Loucy (cell line): Measurements from ENCODE around the gene IQSEC1.

Source experiments
- H2AFZ ChIP-seq: fragments of 200-600 bp; sonication (generic); 2 replicates; pipeline ENCODE4 v1.6.0; 2016; ENCODE audit warnings: antibody characterized with exemption, mild to moderate bottlenecking, low read length, moderate library complexity
- H3F3A ChIP-seq: fragments of 200-600 bp; 2 replicates; pipeline ENCODE4 v1.6.0; 2016; ENCODE audit warnings: antibody characterized with exemption, low read depth, mild to moderate bottlenecking
- H3K27me3 ChIP-seq: fragments of 200-600 bp; sonication (generic); 2 replicates; pipeline ENCODE4 v1.6.1; 2014; ENCODE audit warnings: low read length, mild to moderate bottlenecking; ENCODE audit not compliant: insufficient read depth, poor library complexity, severe bottlenecking
- H3K36me3 ChIP-seq: fragments of 200-600 bp; sonication (generic); 2 replicates; pipeline ENCODE4 v1.6.1; 2016; ENCODE audit warnings: low read length; ENCODE audit not compliant: insufficient read depth
- H3K4me1 ChIP-seq: fragments of 200-600 bp; sonication (generic); 2 replicates; pipeline ENCODE4 v1.5.1; 2014; ENCODE audit warnings: low read length, mild to moderate bottlenecking; ENCODE audit not compliant: insufficient read depth, poor library complexity, severe bottlenecking
- H3K4me2 ChIP-seq: fragments of 200-600 bp; sonication (generic); 2 replicates; pipeline ENCODE4 v1.6.0; 2014; ENCODE audit warnings: antibody characterized with exemption, low read length, low read depth, mild to moderate bottlenecking; ENCODE audit not compliant: poor library complexity, severe bottlenecking
- H3K4me3 ChIP-seq: fragments of 200-600 bp; sonication (generic); 2 replicates; pipeline ENCODE4 v1.5.1; 2014; ENCODE audit warnings: low read length, mild to moderate bottlenecking, mixed read lengths; ENCODE audit not compliant: poor library complexity, severe bottlenecking
- H3K79me2 ChIP-seq: fragments of 200-600 bp; sonication (generic); 2 replicates; pipeline ENCODE4 v1.6.1; 2014; ENCODE audit warnings: low read length; ENCODE audit not compliant: insufficient read depth
- H3K9ac ChIP-seq: fragments of 200-600 bp; sonication (generic); 2 replicates; pipeline ENCODE4 v1.6.0; 2014; ENCODE audit warnings: mild to moderate bottlenecking, low read depth, low read length, moderate library complexity; ENCODE audit not compliant: poor library complexity, severe bottlenecking
- H3K9me2 ChIP-seq: fragments of 200-600 bp; sonication (generic); replicated peaks from 2 replicates; pipeline ENCODE4 v1.6.1; 2016; ENCODE audit warnings: low read depth, low read length, mixed read lengths
- H3K9me3 ChIP-seq: fragments of 200-600 bp; sonication (generic); 2 replicates; pipeline ENCODE4 v1.6.1; 2014; ENCODE audit warnings: mild to moderate bottlenecking, antibody characterized with exemption, low read length, low read depth; ENCODE audit not compliant: insufficient read depth
- H4K20me1 ChIP-seq: fragments of 200-600 bp; sonication (generic); 2 replicates; pipeline ENCODE4 v1.6.0; 2014; ENCODE audit warnings: antibody characterized with exemption, low read length, mild to moderate bottlenecking; ENCODE audit not compliant: insufficient read depth, poor library complexity, severe bottlenecking
- EZH2phosphoT487 ChIP-seq: fragments of 200-600 bp; IDR thresholded peaks from 2 replicates; pipeline ENCODE4 v1.6.1; 2018; ENCODE audit warnings: antibody characterized with exemption, mild to moderate bottlenecking, moderate library complexity, borderline replicate concordance
- TF ChIP-seq, protein P1 (sequence below): fragments of 200-600 bp; sonication (generic); conservative IDR thresholded peaks from 2 replicates; pipeline ENCODE4 v1.5.1; 2014; ENCODE audit warnings: mild to moderate bottlenecking, antibody characterized with exemption, low read length

IQSEC1 gene

GRCh38 chr3:12892840-12893189 is 180.4 kb downstream of the IQSEC1 start:
- Histone ChIP-seq H2AFZ (no peak overlapping the region), H3K9me2 (no peaks in the 10 kb centered on the region), H3K36me3 (no peaks in the 10 kb centered on the region), H3K9ac (no peak overlapping the region), H3K4me3 (no peak overlapping the region), H4K20me1 (no peaks in the 10 kb centered on the region), H3K4me2 (no peak overlapping the region), H3K4me1 (peaks cover 28% of the 10 kb centered on the region), H3K9me3 (no peaks in the 10 kb centered on the region), H3K27me3 (no peaks in the 10 kb centered on the region), H3F3A (peaks cover 3% of the 10 kb centered on the region; the same call in 1 of the 2 replicates), H3K79me2 (no peaks in the 10 kb centered on the region)
- TF ChIP-seq, protein P1, sequence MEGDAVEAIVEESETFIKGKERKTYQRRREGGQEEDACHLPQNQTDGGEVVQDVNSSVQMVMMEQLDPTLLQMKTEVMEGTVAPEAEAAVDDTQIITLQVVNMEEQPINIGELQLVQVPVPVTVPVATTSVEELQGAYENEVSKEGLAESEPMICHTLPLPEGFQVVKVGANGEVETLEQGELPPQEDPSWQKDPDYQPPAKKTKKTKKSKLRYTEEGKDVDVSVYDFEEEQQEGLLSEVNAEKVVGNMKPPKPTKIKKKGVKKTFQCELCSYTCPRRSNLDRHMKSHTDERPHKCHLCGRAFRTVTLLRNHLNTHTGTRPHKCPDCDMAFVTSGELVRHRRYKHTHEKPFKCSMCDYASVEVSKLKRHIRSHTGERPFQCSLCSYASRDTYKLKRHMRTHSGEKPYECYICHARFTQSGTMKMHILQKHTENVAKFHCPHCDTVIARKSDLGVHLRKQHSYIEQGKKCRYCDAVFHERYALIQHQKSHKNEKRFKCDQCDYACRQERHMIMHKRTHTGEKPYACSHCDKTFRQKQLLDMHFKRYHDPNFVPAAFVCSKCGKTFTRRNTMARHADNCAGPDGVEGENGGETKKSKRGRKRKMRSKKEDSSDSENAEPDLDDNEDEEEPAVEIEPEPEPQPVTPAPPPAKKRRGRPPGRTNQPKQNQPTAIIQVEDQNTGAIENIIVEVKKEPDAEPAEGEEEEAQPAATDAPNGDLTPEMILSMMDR, result no peak
- no peak for TF ChIP-seq EZH2phosphoT487

DNA sequence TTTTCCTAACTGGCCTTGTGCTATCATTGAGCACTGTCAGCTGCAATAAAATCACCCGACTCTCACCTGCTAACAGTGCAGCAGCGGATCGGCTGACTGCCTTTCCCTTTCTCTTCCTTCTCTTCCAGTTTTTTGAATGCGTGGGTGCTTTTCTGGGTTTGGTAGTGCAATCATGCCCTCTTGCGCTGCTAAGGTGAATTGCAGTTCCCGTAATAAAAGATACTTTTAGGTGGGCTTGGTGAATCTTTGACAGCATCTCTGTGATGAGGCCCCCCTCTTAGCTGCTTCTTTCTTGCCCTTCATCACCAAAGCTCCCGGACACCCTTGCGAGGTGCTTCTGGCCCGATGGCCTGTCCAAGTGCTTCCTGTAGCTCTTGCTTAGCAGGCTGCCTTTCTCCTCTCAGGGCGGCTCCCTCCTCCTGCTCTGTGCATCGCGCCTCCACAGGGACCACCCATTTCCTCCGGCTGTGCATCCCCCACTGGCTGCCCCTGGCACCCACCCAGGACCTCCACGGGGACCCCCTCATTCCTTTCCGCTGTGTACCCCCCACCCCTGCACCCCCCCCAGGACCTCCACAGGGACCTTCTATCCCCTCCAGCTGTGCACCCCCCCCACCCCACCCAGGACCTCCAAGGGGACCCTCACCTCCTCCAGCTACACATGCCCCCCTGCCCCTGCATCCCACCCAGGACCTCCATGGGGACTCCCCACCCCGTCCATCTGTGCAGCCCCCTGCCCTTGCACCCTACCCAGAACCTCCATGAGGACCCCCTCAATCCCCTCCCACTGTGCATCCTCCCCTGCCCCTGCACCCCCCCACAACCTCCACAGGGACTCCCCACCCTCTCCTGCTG is 181.0 kb downstream of the IQSEC1 start:
- Histone ChIP-seq H3K9me2 (no peaks in the 10 kb centered on the region), H3F3A (peaks cover 3% of the 10 kb centered on the region; the same call in 1 of the 2 replicates), H3K4me1 (peaks cover 23% of the 10 kb centered on the region), H3K9me3 (no peaks in the 10 kb centered on the region), H3K4me3 (no peak overlapping the region), H3K9ac (no peak overlapping the region), H4K20me1 (no peaks in the 10 kb centered on the region), H3K36me3 (no peaks in the 10 kb centered on the region), H3K79me2 (no peaks in the 10 kb centered on the region), H3K4me2 (no peak overlapping the region), H3K27me3 (no peaks in the 10 kb centered on the region), H2AFZ (peak overlapping the region; percentile 30; the same call in 1 of the 2 replicates)
- TF ChIP-seq EZH2phosphoT487, result no peak
- TF ChIP-seq, protein P1, result peak; percentile 95

DNA sequence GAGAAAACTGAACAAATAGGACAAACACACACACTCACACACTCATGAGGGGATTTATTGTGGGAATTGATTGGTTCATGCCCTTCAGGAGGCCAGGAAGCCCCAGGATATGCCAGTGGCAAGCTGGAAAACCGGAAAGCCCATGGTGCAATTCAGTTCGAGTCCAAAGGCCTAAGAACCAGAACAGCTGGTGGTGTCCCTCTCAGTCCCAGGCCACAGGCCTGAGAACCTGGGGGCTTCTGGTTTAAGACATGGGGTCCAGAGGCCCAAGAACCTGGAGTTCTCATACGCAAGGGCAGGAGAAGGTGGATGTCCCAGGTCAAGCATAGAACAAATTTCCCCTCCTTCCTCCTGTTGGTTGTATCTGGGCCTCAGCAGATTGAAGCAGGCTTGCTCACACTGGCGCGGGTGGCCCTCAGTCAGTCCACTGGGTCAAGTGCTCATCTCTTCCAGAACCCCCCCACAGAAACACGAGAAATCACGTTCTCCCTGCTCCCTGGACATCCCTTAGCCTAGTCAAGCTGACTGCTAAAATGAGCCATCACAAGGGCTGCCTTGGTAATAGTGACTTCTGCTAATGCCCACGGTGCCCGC is 181.7 kb downstream of the IQSEC1 start:
- TF ChIP-seq EZH2phosphoT487, result no peak
- TF ChIP-seq, protein P1, result no peak
- Histone ChIP-seq H3K4me2 (no peak overlapping the region), H3K9ac (no peak overlapping the region), H4K20me1 (no peaks in the 10 kb centered on the region), H3K4me3 (no peak overlapping the region), H3K79me2 (no peaks in the 10 kb centered on the region), H3K27me3 (no peaks in the 10 kb centered on the region), H3K9me2 (no peaks in the 10 kb centered on the region), H3K36me3 (no peaks in the 10 kb centered on the region), H3K4me1 (peaks cover 16% of the 10 kb centered on the region), H2AFZ (peak overlapping the region; percentile 30; the same call in 1 of the 2 replicates), H3K9me3 (no peaks in the 10 kb centered on the region), H3F3A (no peaks in the 10 kb centered on the region)
